Measurements from ENCODE around the gene BST1. TPM values are rescaled to one million over a fixed set of nuclear protein-coding genes. Genes with fewer than 3 reads are reported as not detected.

The BST1 gene
- total and polyA plus RNA-seq, 2 of the 8 experiments (the other 6 are each of a cell fraction or from before 2014, with no cell fraction given): 0.52 to 0.54 TPM

DNA sequence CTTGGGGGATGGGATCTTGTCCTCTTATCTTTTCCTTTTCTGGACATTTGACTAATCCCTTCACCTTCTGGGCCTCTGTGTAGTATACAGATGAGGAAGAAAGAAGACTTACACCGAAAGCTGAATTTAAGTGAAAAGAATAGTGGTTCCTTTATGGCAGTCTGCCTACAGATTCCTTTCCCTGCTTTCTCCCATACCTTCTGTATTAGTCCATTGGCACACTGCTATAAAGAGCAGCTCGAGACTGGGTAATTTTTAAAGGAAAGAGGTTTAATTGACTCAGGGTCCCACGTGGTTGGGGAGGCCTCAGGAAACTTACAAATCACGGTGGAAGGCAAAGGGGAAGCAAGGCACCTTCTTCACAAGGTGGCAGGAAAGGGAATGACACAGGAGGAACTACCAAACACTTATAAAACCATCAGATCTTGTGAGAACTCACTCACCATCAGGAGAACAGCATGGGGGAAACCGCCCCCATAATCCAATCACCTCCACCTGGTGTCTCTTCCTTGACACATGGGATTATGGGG lies 41.2 kb downstream of the BST1 start:
- TF ChIP-seq RXRA (IDR thresholded peaks at IDR 0.05; ENCODE audit: insufficient read depth, low read depth, low read length) (no peak), GABPA (IDR thresholded peaks at IDR 0.05; ENCODE audit: borderline replicate concordance, insufficient read depth, low read length) (no peak), RBBP5 (IDR thresholded peaks at IDR 0.05; ENCODE audit: borderline replicate concordance, low read depth, low read length) (no peak), KDM5A (IDR thresholded peaks at IDR 0.05; ENCODE audit: low read length) (no peak), GTF2F1 (IDR thresholded peaks at IDR 0.05; ENCODE audit: borderline replicate concordance, low read depth, low read length) (no peak), PHF8 (conservative IDR thresholded peaks at IDR 0.05; ENCODE audit: low read depth, low read length) (no peak), TCF12 (IDR thresholded peaks at IDR 0.05; ENCODE audit: low read depth, low read length) (no peak), KDM1A (IDR thresholded peaks at IDR 0.05; ENCODE audit: borderline replicate concordance, low read length) (no peak), RAD21 (IDR thresholded peaks at IDR 0.05 in 1 of 2, conservative IDR thresholded peaks at IDR 0.05 in 1 of 2; ENCODE audit: low read depth in 2 of 2, low read length in 2 of 2) (no peak), BCL11A (IDR thresholded peaks at IDR 0.05; ENCODE audit: low read depth in 2 of 2, low read length in 2 of 2) (no peak), CBX8 (IDR thresholded peaks at IDR 0.05; ENCODE audit: borderline replicate concordance, low read depth, low read length) (no peak)
- ChIA-PET CTCF (ENCODE audit: partially characterized antibody) (interaction anchor here (1.4 to 1.7 kb wide), 2 partner anchors 9 to 212 kb away, joined by 4 to 5 read pairs; no protein-coding TSS in a partner anchor), POLR2A (ENCODE audit: partially characterized antibody) (no interaction called here)
- H2BK20ac ChIP-seq (ENCODE audit: low read length): no peak overlapping the region
- no peaks in the 10 kb centered on the region for H3K79me1 ChIP-seq (ENCODE audit: low read depth, low read length)
- H3K9ac ChIP-seq (replicated peaks in 1 of 4; ENCODE audit: extremely low read depth in 1 of 4, low read depth in 3 of 4, low read length in 3 of 4): no peak overlapping the region
- no peak overlapping the region for H3K27ac ChIP-seq (ENCODE audit: low read depth, low read length)
- H3K4ac ChIP-seq (replicated peaks; ENCODE audit: insufficient read length, low read depth, low read length): no peak overlapping the region
- no peaks in the 10 kb centered on the region for H3K9me3 ChIP-seq (ENCODE audit: insufficient read depth in 2 of 2, low read depth in 1 of 2, low read length in 1 of 2)
- no peak overlapping the region for H2AFZ ChIP-seq (ENCODE audit: low read length)
- H4K8ac ChIP-seq (ENCODE audit: extremely low read depth, insufficient read depth, low read length): no peak overlapping the region
- H3K4me1 ChIP-seq (replicated peaks in 1 of 4; ENCODE audit: control insufficient read depth in 3 of 4, insufficient read depth in 4 of 4, low read length in 3 of 4): no peaks in the 10 kb centered on the region
- no peak overlapping the region for H3K4me2 ChIP-seq (ENCODE audit: insufficient read depth in 1 of 2, low read depth in 2 of 2, low read length in 2 of 2)
- no peaks in the 10 kb centered on the region for H3K79me2 ChIP-seq (ENCODE audit: control insufficient read depth in 1 of 2, insufficient read depth in 2 of 2, low read length in 2 of 2)
- no peak overlapping the region for H2BK120ac ChIP-seq (replicated peaks; ENCODE audit: low read depth, low read length)
- no peak for DNase-seq (ENCODE audit: low read depth in 1 of 2, low spot score in 2 of 2)
- no peak for FAIRE-seq
- no peaks in the 10 kb centered on the region; the same call in 1 of the 2 replicates for H3K23me2 ChIP-seq (ENCODE audit: low read depth, low read length)
- no peak overlapping the region for H2BK5ac ChIP-seq (ENCODE audit: low read depth, low read length)
- H4K20me1 ChIP-seq (replicated peaks in 1 of 2; ENCODE audit: control insufficient read depth in 1 of 2, insufficient read depth in 2 of 2, low read length in 2 of 2): no peaks in the 10 kb centered on the region
- H3K23ac ChIP-seq (ENCODE audit: insufficient read length): no peak overlapping the region
- no peak overlapping the region for H3K56ac ChIP-seq (replicated peaks; ENCODE audit: insufficient read length, low read depth, low read length)
- H2AK5ac ChIP-seq (ENCODE audit: low read depth, low read length): no peak overlapping the region
- H3K14ac ChIP-seq (ENCODE audit: insufficient read length): no peak overlapping the region
- no peak overlapping the region for H4K91ac ChIP-seq (replicated peaks; ENCODE audit: insufficient read length, low read length)
- H3K36me3 ChIP-seq (ENCODE audit: control insufficient read depth in 2 of 4, insufficient read depth in 4 of 4, low read length in 3 of 4): no peaks in the 10 kb centered on the region
- H3K4me3 ChIP-seq (ENCODE audit: extremely low read depth in 1 of 4, insufficient read depth in 2 of 4, low read depth in 3 of 4, low read length in 4 of 4): no peak overlapping the region
- no peak overlapping the region for H4K5ac ChIP-seq (ENCODE audit: insufficient read length, low read depth, low read length)
- peaks cover 0 to 1% (median 0%) of the 10 kb centered on the region in 4 experiments; a peak in 1 of 7 replicates for H3K27me3 ChIP-seq (replicated peaks in 1 of 4; ENCODE audit: control insufficient read depth in 3 of 4, extremely low read depth in 1 of 4, insufficient read depth in 3 of 4, low read length in 3 of 4)
- H3K18ac ChIP-seq (ENCODE audit: extremely low read depth, low read length): no peak overlapping the region
- H2BK15ac ChIP-seq (ENCODE audit: low read length): no peak overlapping the region
- WGBS, 2 experiments (ENCODE audit: extremely low coverage in 1 of 2, insufficient coverage in 1 of 2, insufficient read length in 1 of 2, insufficient replicate concordance in 2 of 2, low coverage in 1 of 2, low lambda C conversion rate in 2 of 2, missing lambda C conversion rate in 1 of 2): 63% methylated on average over 5 of the region's 5 CpGs; no CpG with 5 or more reads in 1 of the 2 experiments
- no peak overlapping the region for H2BK12ac ChIP-seq (ENCODE audit: low read depth, low read length)
